HEK293T (cell line): ENCODE data around the gene IL32.

ENCODE experiments used
- ARNT ChIP-seq: fragments of 450-650 bp; IDR thresholded peaks from 2 replicates; pipeline ENCODE4 v1.6.1; 2017; ENCODE audit warnings: mild to moderate bottlenecking
- BHLHE40 ChIP-seq: fragments of 450-650 bp; IDR thresholded peaks from 2 replicates; pipeline ENCODE4 v1.6.1; 2016; ENCODE audit warnings: mild to moderate bottlenecking, moderate library complexity, borderline replicate concordance
- ELF4 ChIP-seq: fragments of 450-650 bp; IDR thresholded peaks from 2 replicates; pipeline ENCODE4 v1.6.1; 2017; ENCODE audit warnings: antibody characterized with exemption
- FOXA1 ChIP-seq: fragments of 450-650 bp; IDR thresholded peaks from 2 replicates; pipeline ENCODE4 v1.6.1; 2016; ENCODE audit warnings: mild to moderate bottlenecking
- FOXK2 ChIP-seq: fragments of 450-650 bp; IDR thresholded peaks from 2 replicates; pipeline ENCODE4 v1.6.1; 2016; ENCODE audit warnings: mild to moderate bottlenecking
- L3MBTL2 ChIP-seq: fragments of 450-650 bp; conservative IDR thresholded peaks from 2 replicates; pipeline ENCODE4 v1.6.1; 2016; ENCODE audit warnings: mild to moderate bottlenecking
- LEF1 ChIP-seq: fragments of 450-650 bp; IDR thresholded peaks from 2 replicates; pipeline ENCODE4 v1.6.1; 2017; ENCODE audit warnings: mild to moderate bottlenecking, borderline replicate concordance

GRCh38 chr16:3050487-3050886 is 15.0 kb upstream of the IL32 start:
- TF ChIP-seq FOXA1 (no peak), ELF4 (no peak), BHLHE40 (no peak), FOXK2 (no peak), L3MBTL2 (no peak), LEF1 (no peak), ARNT (no peak)
